Measurements from ENCODE around the gene POLA2.
"Not testable (repeated sequence)": the region's sequence is repeated elsewhere in the genome, so short reads cannot be mapped to it uniquely, and the experiment has no call there.

POLA2 gene

GRCh38 chr11:65308281-65308891 lies 46.6 kb downstream of the POLA2 start:
- no peak for DNase-seq (ENCODE audit: low read depth)

- DNase-seq (ENCODE audit: low read depth), result no peak
Measured at GRCh38 chr11:65309006-65309405, 47.2 kb downstream of the POLA2 start.

- no peak for DNase-seq (ENCODE audit: low read depth)
Measured at GRCh38 chr11:65310215-65310614, 48.5 kb downstream of the POLA2 start.

GRCh38 chr11:65310736-65311135 lies 49.0 kb downstream of the POLA2 start:
- no peak for DNase-seq (ENCODE audit: low read depth)

- DNase-seq (ENCODE audit: low read depth), result no peak
Measured at GRCh38 chr11:65311170-65311678, 49.5 kb downstream of the POLA2 start.

- DNase-seq (ENCODE audit: low read depth), result peak; percentile 60
Measured at GRCh38 chr11:65314501-65315203, 52.9 kb downstream of the POLA2 start, which contains the start of gene CDC42EP2. Gene CDC42EP2, plus strand, starts transcription at chr11:65314866. Its CDS starts 6,033 bp downstream, at chr11:65320899.

GRCh38 chr11:65315204-65315865 lies 53.6 kb downstream of the POLA2 start:
- DNase-seq (ENCODE audit: low read depth), result peak; percentile 72

- DNase-seq (ENCODE audit: low read depth), result no peak
Measured at GRCh38 chr11:65315866-65316226, 54.1 kb downstream of the POLA2 start.

GRCh38 chr11:65316227-65317024 lies 54.7 kb downstream of the POLA2 start:
- DNase-seq (ENCODE audit: low read depth), result no peak

GRCh38 chr11:65317025-65317786 lies 55.4 kb downstream of the POLA2 start:
- no peak for DNase-seq (ENCODE audit: low read depth)

GRCh38 chr11:65320386-65321075 lies 58.8 kb downstream of the POLA2 start:
- no peak for DNase-seq (ENCODE audit: low read depth)

GRCh38 chr11:65321076-65321475 lies 59.3 kb downstream of the POLA2 start:
- no peak for DNase-seq (ENCODE audit: low read depth)

GRCh38 chr11:65321828-65322485 lies 60.2 kb downstream of the POLA2 start:
- no peak for DNase-seq (ENCODE audit: low read depth)

- DNase-seq (ENCODE audit: low read depth), result no peak
Measured at GRCh38 chr11:65323813-65324212, 62.1 kb downstream of the POLA2 start.

GRCh38 chr11:65325435-65325834 lies 63.7 kb downstream of the POLA2 start:
- DNase-seq (ENCODE audit: low read depth), result no peak

- no peak for DNase-seq (ENCODE audit: low read depth)
Measured at GRCh38 chr11:65327021-65327420, 65.3 kb downstream of the POLA2 start.

- DNase-seq (ENCODE audit: low read depth), result no peak
Measured at GRCh38 chr11:65329478-65329877, 67.7 kb downstream of the POLA2 start.

GRCh38 chr11:65329944-65330403 lies 68.2 kb downstream of the POLA2 start:
- peak; percentile 78 for DNase-seq (ENCODE audit: low read depth)

GRCh38 chr11:65330544-65330943 lies 68.8 kb downstream of the POLA2 start:
- DNase-seq (ENCODE audit: low read depth), result no peak

- not testable (repeated sequence) for DNase-seq (ENCODE audit: low read depth)
Measured at GRCh38 chr11:65332591-65332990, 70.8 kb downstream of the POLA2 start.
